Testis (tissue), 2 donors: ENCODE data around the gene ANGPT4.

Source experiments
- CTCF ChIP-seq, 3 experiments: fragments of 450-650 bp in 2 of 3; fragments of 200-600 bp in 1 of 3; sonication (generic) in 1 of 3; IDR thresholded peaks; one replicate each; pipeline ENCODE4 v1.5.1; 2016 to 2019; ENCODE audit warnings: antibody characterized with exemption in 3 of 3, mild to moderate bottlenecking in 2 of 3, moderate library complexity in 1 of 3
- POLR2A ChIP-seq: fragments of 450-650 bp; IDR thresholded peaks from one replicate; pipeline ENCODE4 v1.6.1; 2017; ENCODE audit warnings: antibody characterized with exemption, mild to moderate bottlenecking, moderate library complexity

- TF ChIP-seq CTCF (IDR thresholded peaks at IDR 0.05), result no peak
- TF ChIP-seq POLR2A, result no peak
Measured at GRCh38 chr20:905396-905961, 10.7 kb downstream of the ANGPT4 start.
